IMR-90 (cell line): ENCODE data around the gene NPR2. TPM values are rescaled to one million over a fixed set of nuclear protein-coding genes. Genes with fewer than 3 reads are reported as not detected.

Experiments used
- ATAC-seq: fragments of 200-7000 bp; cut with Tn5 transposase; 2 replicates; pipeline ENCODE4 v1.9.1; 2020; ENCODE audit warnings: low read depth, mild to moderate bottlenecking, moderate library complexity
- BruUV-seq: library from RNA; stranded (reverse); fragments of 400-500 nt; replicated peaks from 2 replicates; lab custom pipeline; 2021; lab: Mats Ljungman, UMichigan
- CTCF ChIA-PET: fragments of 300-600 bp; formaldehyde crosslinking; extraction: SDS; loops from one replicate; lab custom pipeline; 2021; ENCODE audit warnings: antibody characterized with exemption; lab: Yijun Ruan, JAX
- POLR2A ChIA-PET: fragments of 300-600 bp; sonication (Branson Sonifier 250); formaldehyde crosslinking; loops from one replicate; lab custom pipeline; 2022; ENCODE audit warnings: antibody characterized with exemption; ENCODE audit not compliant: unreplicated experiment; lab: Charles Lee
- DNase-seq: peaks from one replicate; pipeline ENCODE4 v3.0.0; 2013
- H2AFZ ChIP-seq: replicated peaks from 2 replicates; pipeline ENCODE3; 2013; ENCODE audit warnings: low read length, mild to moderate bottlenecking; ENCODE audit not compliant: poor library complexity
- H2AK5ac ChIP-seq: 2 replicates; pipeline ENCODE4 v1.6.1; 2013; ENCODE audit warnings: low read depth, low read length, inconsistent platforms
- H2AK9ac ChIP-seq: replicated peaks from 2 replicates; pipeline ENCODE3; 2013; ENCODE audit warnings: mild to moderate bottlenecking, low read depth, low read length, moderate library complexity; ENCODE audit not compliant: poor library complexity
- H2BK120ac ChIP-seq: 2 replicates; pipeline ENCODE4 v1.6.1; 2013; ENCODE audit warnings: low read depth, low read length, inconsistent platforms
- H2BK15ac ChIP-seq: 3 replicates; pipeline ENCODE4 v1.6.1; 2013; ENCODE audit warnings: low read depth, low read length, inconsistent platforms
- H2BK20ac ChIP-seq: 2 replicates; pipeline ENCODE4 v1.6.1; 2013; ENCODE audit warnings: low read depth, mild to moderate bottlenecking, inconsistent platforms, low read length, moderate library complexity
- H2BK5ac ChIP-seq: 2 replicates; pipeline ENCODE4 v1.6.1; 2013; ENCODE audit warnings: mild to moderate bottlenecking, low read depth, low read length, inconsistent platforms; ENCODE audit not compliant: poor library complexity, severe bottlenecking
- H3K14ac ChIP-seq: replicated peaks from 2 replicates; pipeline ENCODE4 v1.6.1; 2013; ENCODE audit warnings: low read depth, low read length, inconsistent platforms
- H3K18ac ChIP-seq: 2 replicates; pipeline ENCODE4 v1.6.1; 2013; ENCODE audit warnings: low read depth, low read length, control low read depth
- H3K23ac ChIP-seq: 2 replicates; pipeline ENCODE4 v1.6.1; 2013; ENCODE audit warnings: low read depth, low read length, inconsistent platforms
- H3K27ac ChIP-seq: 2 replicates; pipeline ENCODE4 v1.5.1; 2013; ENCODE audit warnings: mild to moderate bottlenecking, control low read depth, low read length; ENCODE audit not compliant: insufficient read depth
- H3K27me3 ChIP-seq: 2 replicates; pipeline ENCODE4 v1.6.1; 2013; ENCODE audit warnings: low read length; ENCODE audit not compliant: control insufficient read depth, insufficient read depth
- H3K36me3 ChIP-seq: 2 replicates; pipeline ENCODE4 v1.6.1; 2013; ENCODE audit warnings: low read length, mixed read lengths; ENCODE audit not compliant: control insufficient read depth, insufficient read depth
- H3K4ac ChIP-seq: 2 replicates; pipeline ENCODE4 v1.6.1; 2013; ENCODE audit warnings: low read depth, low read length, inconsistent platforms
- H3K4me1 ChIP-seq: 2 replicates; pipeline ENCODE4 v1.6.1; 2013; ENCODE audit warnings: low read length, mixed read lengths; ENCODE audit not compliant: control insufficient read depth, insufficient read depth
- H3K4me2 ChIP-seq: 2 replicates; pipeline ENCODE4 v1.6.1; 2013; ENCODE audit warnings: low read depth, mild to moderate bottlenecking, control low read depth, low read length, moderate library complexity
- H3K4me3 ChIP-seq: 2 replicates; pipeline ENCODE4 v1.5.1; 2013; ENCODE audit warnings: low read depth, mild to moderate bottlenecking, control low read depth, low read length, moderate library complexity; ENCODE audit not compliant: insufficient read depth
- H3K56ac ChIP-seq: 2 replicates; pipeline ENCODE4 v1.6.1; 2013; ENCODE audit warnings: low read length, inconsistent platforms; ENCODE audit not compliant: insufficient read depth; ENCODE audit errors: extremely low read depth
- H3K79me1 ChIP-seq, 2 experiments: 2 replicates each; pipeline ENCODE4 v1.6.1; 2013; ENCODE audit warnings: low read length in 2 of 2, inconsistent platforms in 1 of 2, low read depth in 1 of 2
- H3K9ac ChIP-seq: 2 replicates; pipeline ENCODE4 v1.6.1; 2013; ENCODE audit warnings: low read depth, low read length, control low read depth
- H3K9me1 ChIP-seq: 2 replicates; pipeline ENCODE4 v1.6.1; 2013; ENCODE audit warnings: low read length, inconsistent platforms; ENCODE audit not compliant: insufficient read depth
- H3K9me3 ChIP-seq: 2 replicates; pipeline ENCODE4 v1.6.1; 2013; ENCODE audit warnings: low read length; ENCODE audit not compliant: control insufficient read depth, insufficient read depth
- H4K20me1 ChIP-seq: 2 replicates; pipeline ENCODE4 v1.6.1; 2013; ENCODE audit warnings: low read length, inconsistent platforms; ENCODE audit not compliant: insufficient read depth
- H4K5ac ChIP-seq: 2 replicates; pipeline ENCODE4 v1.6.1; 2013; ENCODE audit warnings: mild to moderate bottlenecking, low read depth, low read length, control low read depth
- H4K8ac ChIP-seq, 2 experiments: 2 replicates each; pipeline ENCODE4 v1.6.1; 2013; ENCODE audit warnings: low read depth in 2 of 2, low read length in 2 of 2, control low read depth in 1 of 2, inconsistent platforms in 1 of 2
- H4K91ac ChIP-seq: 2 replicates; pipeline ENCODE4 v1.6.1; 2013; ENCODE audit warnings: low read depth, low read length, inconsistent platforms; ENCODE audit not compliant: insufficient read depth
- BHLHE40 ChIP-seq: fragments of 150-350 bp; IDR thresholded peaks from 2 replicates; pipeline ENCODE4 v1.6.1; 2016; ENCODE audit warnings: mild to moderate bottlenecking, low read depth, low read length
- MAZ ChIP-seq: IDR thresholded peaks from 2 replicates; pipeline ENCODE4 v1.6.1; 2012; ENCODE audit warnings: low read depth, mild to moderate bottlenecking, low read length, improper control_type of control experiment, moderate library complexity, borderline replicate concordance
- MXI1 ChIP-seq: IDR thresholded peaks from 2 replicates; pipeline ENCODE4 v1.6.1; 2012; ENCODE audit warnings: low read depth, mild to moderate bottlenecking, low read length, moderate library complexity, borderline replicate concordance
- NFE2L2 ChIP-seq: fragments of 150-350 bp; IDR thresholded peaks from 2 replicates; pipeline ENCODE4 v1.6.1; 2016; ENCODE audit warnings: low read depth, mild to moderate bottlenecking, low read length
- POLR2A ChIP-seq: IDR thresholded peaks from 2 replicates; pipeline ENCODE4 v1.6.1; 2012; ENCODE audit warnings: mild to moderate bottlenecking, low read depth, low read length
- RCOR1 ChIP-seq: IDR thresholded peaks from 2 replicates; pipeline ENCODE4 v1.6.1; 2012; ENCODE audit warnings: mild to moderate bottlenecking, low read length, improper control_type of control experiment; ENCODE audit not compliant: insufficient replicate concordance
- WGBS, 2 experiments: methylation state at CpG; one replicate each; pipeline versions ENCODE4 v1.1.5 to v1.1.7; 2013; ENCODE audit warnings: missing lambda C conversion rate in 2 of 2; ENCODE audit not compliant: insufficient read length in 1 of 2; ENCODE audit errors: extremely low coverage in 2 of 2; 5-methylcytosine and 5-hydroxymethylcytosine counted together
- dilution Hi-C: fragments of 300-500 bp; cut with HindIII; formaldehyde crosslinking; loops from one replicate; pipeline ENCODE4 v1.14.3; 2018; ENCODE audit warnings: low sequenced_read_pairs; ENCODE audit not compliant: unreplicated experiment
- in situ Hi-C: fragments of 300-500 bp; cut with MboI; formaldehyde crosslinking; loops from 3 replicates; pipeline ENCODE4 v1.14.3; 2019; ENCODE audit warnings: low sequenced_read_pairs, inconsistent platforms, mixed read lengths
- intact Hi-C: fragments of 100-400 bp; cut with micrococcal nuclease; formaldehyde crosslinking; loops from 2 replicates; pipeline ENCODE4 v1.10.0; 2022
- polyA plus RNA-seq, 3 experiments: library from polyadenylated mRNA; depleted of rRNA; stranded (reverse); fragments of >200 nt; gene quantifications; 2 replicates each; pipeline ENCODE4 v1.2.3, GENCODE V29; 2012; ENCODE audit warnings: low replicate concordance in 1 of 3
- total RNA-seq: library from RNA; depleted of rRNA; stranded (reverse); fragments of >200 nt; gene quantifications from 2 replicates; pipeline ENCODE4 v1.2.3, GENCODE V29; 2012
- TF ChIP-seq, protein P1 (sequence below): fragments of 150-350 bp; IDR thresholded peaks from 2 replicates; pipeline ENCODE4 v1.6.1; 2016; ENCODE audit warnings: low read depth, mild to moderate bottlenecking, low read length, moderate library complexity, borderline replicate concordance

NPR2 gene
- total and polyA plus RNA-seq, 2 of the 4 experiments (the other 2 are of a cell fraction): 5.2 to 35.7 TPM

DNA sequence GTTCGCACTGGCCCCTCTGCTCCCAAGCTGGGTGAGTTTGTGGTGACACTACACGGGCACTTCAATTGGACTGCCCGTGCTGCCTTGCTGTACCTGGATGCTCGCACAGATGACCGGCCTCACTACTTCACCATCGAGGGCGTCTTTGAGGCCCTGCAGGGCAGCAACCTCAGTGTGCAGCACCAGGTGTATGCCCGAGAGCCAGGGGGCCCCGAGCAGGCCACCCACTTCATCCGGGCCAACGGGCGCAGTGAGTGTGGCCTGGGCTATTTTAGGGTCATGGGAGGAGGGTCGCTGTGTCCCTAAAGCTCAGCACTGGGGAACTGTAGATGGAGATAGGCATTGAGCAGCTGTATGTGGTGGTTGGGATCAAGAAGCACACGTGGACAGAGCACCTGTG lies 1.4 kb downstream of the NPR2 start:
- intact Hi-C loops (no loop called here), dilution Hi-C loops (no loop called here), in situ Hi-C loops (no loop called here)
- Histone ChIP-seq H3K79me1 (peaks cover 27 to 61% of the 10 kb centered on the region in 2 experiments), H3K9me1 (peaks cover 42% of the 10 kb centered on the region), H4K91ac (peak overlapping the region; percentile 1; the same call in 1 of the 2 replicates), H4K8ac (peak overlapping the region in 1 of 2 experiments; percentile 44; a peak in 1 of 4 replicates), H4K20me1 (no peaks in the 10 kb centered on the region), H3K18ac (no peak overlapping the region), H4K5ac (no peak overlapping the region), H2BK120ac (peak overlapping the region; percentile 13; the same call in 1 of the 2 replicates), H2BK15ac (0 out of 3 replicates have a peak overlapping the region, but pooled peaks have one; percentile 6), H3K23ac (peak overlapping the region; percentile 91), H3K4ac (peak overlapping the region; percentile 21), H3K4me2 (peak overlapping the region; percentile 98), H3K56ac (no peak overlapping the region), H2BK20ac (no peak overlapping the region; the same call in 1 of the 2 replicates), H3K4me1 (peaks cover 28% of the 10 kb centered on the region), H3K27ac (no peak overlapping the region), H2BK5ac (no peak overlapping the region), H3K27me3 (no peaks in the 10 kb centered on the region), H3K9me3 (no peaks in the 10 kb centered on the region), H2AFZ (peak overlapping the region; percentile 76), H3K36me3 (no peaks in the 10 kb centered on the region), H3K4me3 (peak overlapping the region; percentile 27), H3K14ac (peak overlapping the region; percentile 93), H2AK5ac (peak overlapping the region; percentile 66), H3K9ac (peak overlapping the region; percentile 56; the same call in 1 of the 2 replicates), H2AK9ac (peak overlapping the region; percentile 82)
- TF ChIP-seq RCOR1: no peak
- no peak for TF ChIP-seq BHLHE40
- TF ChIP-seq MXI1: no peak
- no peak for TF ChIP-seq MAZ
- no peak for TF ChIP-seq POLR2A
- TF ChIP-seq NFE2L2: no peak
- TF ChIP-seq, protein P1, sequence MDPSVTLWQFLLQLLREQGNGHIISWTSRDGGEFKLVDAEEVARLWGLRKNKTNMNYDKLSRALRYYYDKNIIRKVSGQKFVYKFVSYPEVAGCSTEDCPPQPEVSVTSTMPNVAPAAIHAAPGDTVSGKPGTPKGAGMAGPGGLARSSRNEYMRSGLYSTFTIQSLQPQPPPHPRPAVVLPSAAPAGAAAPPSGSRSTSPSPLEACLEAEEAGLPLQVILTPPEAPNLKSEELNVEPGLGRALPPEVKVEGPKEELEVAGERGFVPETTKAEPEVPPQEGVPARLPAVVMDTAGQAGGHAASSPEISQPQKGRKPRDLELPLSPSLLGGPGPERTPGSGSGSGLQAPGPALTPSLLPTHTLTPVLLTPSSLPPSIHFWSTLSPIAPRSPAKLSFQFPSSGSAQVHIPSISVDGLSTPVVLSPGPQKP: no peak
- CTCF ChIA-PET: no interaction called here
- no TSS peak for BruUV-seq
- ATAC-seq (no peak), DNase-seq (no peak)
- 86% methylated on average over 8 of the region's 14 CpGs; no CpG with 5 or more reads in 1 of the 2 experiments for WGBS, 2 experiments
- POLR2A ChIA-PET: no interaction called here
